ENCODE data around the gene METTL25.

The METTL25 gene

GRCh38 chr12:82474798-82475184, 116.5 kb downstream of the METTL25 start:
- Histone ChIP-seq H3K4me3 (no peak overlapping the region), H3K36me3 (peaks cover 0 to 8% (median 0%) of the 10 kb centered on the region in 11 experiments; a peak in 2 of 22 replicates), H3K4me1 (no peaks in the 10 kb centered on the region), H3K27ac (no peak overlapping the region), H3K9ac (no peak overlapping the region), H3K27me3 (no peaks in the 10 kb centered on the region), H3K4me2 (no peak overlapping the region), H4K20me1 (no peaks in the 10 kb centered on the region), H3K9me3 (replicated peaks in 1 of 11) (peaks cover 0 to 19% (median 10%) of the 10 kb centered on the region in 11 experiments; a peak in 9 of 22 replicates)
- no peak for TF ChIP-seq Cebpa-rat (IDR thresholded peaks at IDR 0.05)

GRCh38 chr12:82475211-82475610, 116.9 kb downstream of the METTL25 start:
- peaks cover 0 to 8% (median 0%) of the 10 kb centered on the region in 11 experiments; a peak in 2 of 22 replicates for H3K36me3 ChIP-seq
- H3K27ac ChIP-seq = no peak overlapping the region
- H3K27me3 ChIP-seq = no peaks in the 10 kb centered on the region
- no peaks in the 10 kb centered on the region for H3K4me1 ChIP-seq
- no peak for TF ChIP-seq Cebpa-rat (IDR thresholded peaks at IDR 0.05)
- peaks cover 0 to 19% (median 10%) of the 10 kb centered on the region in 11 experiments; a peak in 9 of 22 replicates for H3K9me3 ChIP-seq (replicated peaks in 1 of 11)
- H4K20me1 ChIP-seq = no peaks in the 10 kb centered on the region
- no peak overlapping the region for H3K4me2 ChIP-seq
- no peak overlapping the region for H3K4me3 ChIP-seq
- no peak overlapping the region for H3K9ac ChIP-seq

- Histone ChIP-seq H3K4me3 (no peak overlapping the region), H3K4me1 (no peaks in the 10 kb centered on the region), H4K20me1 (no peaks in the 10 kb centered on the region), H3K27me3 (no peaks in the 10 kb centered on the region), H3K36me3 (peaks cover 0 to 8% (median 0%) of the 10 kb centered on the region in 11 experiments; a peak in 2 of 22 replicates), H3K9ac (no peak overlapping the region), H3K9me3 (replicated peaks in 1 of 11) (peaks cover 0 to 19% (median 10%) of the 10 kb centered on the region in 11 experiments; a peak in 9 of 22 replicates), H3K27ac (no peak overlapping the region), H3K4me2 (no peak overlapping the region)
- TF ChIP-seq Cebpa-rat (IDR thresholded peaks at IDR 0.05) = no peak
Measured at GRCh38 chr12:82476511-82476910, 118.2 kb downstream of the METTL25 start.

- no peak overlapping the region for H3K4me2 ChIP-seq
- H3K36me3 ChIP-seq = no peaks in the 10 kb centered on the region
- no peak overlapping the region for H3K27ac ChIP-seq
- no peaks in the 10 kb centered on the region for H4K20me1 ChIP-seq
- no peaks in the 10 kb centered on the region for H3K9me3 ChIP-seq (replicated peaks in 1 of 11)
- TF ChIP-seq Cebpa-rat (IDR thresholded peaks at IDR 0.05) = no peak
- H3K9ac ChIP-seq = no peak overlapping the region
- no peaks in the 10 kb centered on the region for H3K27me3 ChIP-seq
- no peak overlapping the region for H3K4me3 ChIP-seq
- H3K4me1 ChIP-seq = no peaks in the 10 kb centered on the region
Measured at GRCh38 chr12:82479511-82479910, 121.2 kb downstream of the METTL25 start.

GRCh38 chr12:82480606-82481005, 122.3 kb downstream of the METTL25 start:
- Histone ChIP-seq H3K36me3 (no peaks in the 10 kb centered on the region), H3K27ac (no peak overlapping the region), H3K9me3 (replicated peaks in 1 of 11) (no peaks in the 10 kb centered on the region; a peak in 1 of 22 replicates), H3K4me2 (no peak overlapping the region), H3K4me3 (no peak overlapping the region), H4K20me1 (no peaks in the 10 kb centered on the region), H3K27me3 (no peaks in the 10 kb centered on the region), H3K4me1 (no peaks in the 10 kb centered on the region), H3K9ac (no peak overlapping the region)
- no peak for TF ChIP-seq Cebpa-rat (IDR thresholded peaks at IDR 0.05)

GRCh38 chr12:82481954-82482353, 123.6 kb downstream of the METTL25 start:
- Histone ChIP-seq H3K9ac (no peak overlapping the region), H3K4me1 (no peaks in the 10 kb centered on the region), H3K9me3 (replicated peaks in 1 of 11) (no peaks in the 10 kb centered on the region; a peak in 1 of 22 replicates), H3K27ac (no peak overlapping the region), H4K20me1 (no peaks in the 10 kb centered on the region), H3K4me2 (no peak overlapping the region), H3K27me3 (no peaks in the 10 kb centered on the region), H3K36me3 (no peaks in the 10 kb centered on the region), H3K4me3 (no peak overlapping the region)
- no peak for TF ChIP-seq Cebpa-rat (IDR thresholded peaks at IDR 0.05)

- no peak for TF ChIP-seq Cebpa-rat (IDR thresholded peaks at IDR 0.05)
- Histone ChIP-seq H4K20me1 (no peaks in the 10 kb centered on the region), H3K4me1 (no peaks in the 10 kb centered on the region), H3K36me3 (no peaks in the 10 kb centered on the region), H3K9ac (no peak overlapping the region), H3K9me3 (replicated peaks in 1 of 11) (no peaks in the 10 kb centered on the region; a peak in 1 of 22 replicates), H3K4me3 (no peak overlapping the region), H3K4me2 (no peak overlapping the region), H3K27ac (no peak overlapping the region), H3K27me3 (no peaks in the 10 kb centered on the region)
Measured at GRCh38 chr12:82486524-82487235, 128.4 kb downstream of the METTL25 start.

GRCh38 chr12:82504409-82504808, 146.1 kb downstream of the METTL25 start:
- no peaks in the 10 kb centered on the region for H3K27me3 ChIP-seq
- H3K4me2 ChIP-seq = peak overlapping the region in 3 of 11 experiments; percentile 6 to 46 (median 41); a peak in 5 of 22 replicates
- no peaks in the 10 kb centered on the region for H3K36me3 ChIP-seq
- no peaks in the 10 kb centered on the region for H4K20me1 ChIP-seq
- H3K4me1 ChIP-seq = peaks cover 0 to 15% (median 0%) of the 10 kb centered on the region in 10 experiments; a peak in 5 of 20 replicates
- no peak for TF ChIP-seq Cebpa-rat (IDR thresholded peaks at IDR 0.05)
- H3K9me3 ChIP-seq (replicated peaks in 1 of 11) = no peaks in the 10 kb centered on the region
- H3K4me3 ChIP-seq = no peak overlapping the region
- H3K9ac ChIP-seq = no peak overlapping the region
- H3K27ac ChIP-seq = no peak overlapping the region

- peaks cover 0 to 15% (median 0%) of the 10 kb centered on the region in 10 experiments; a peak in 5 of 20 replicates for H3K4me1 ChIP-seq
- no peaks in the 10 kb centered on the region for H3K36me3 ChIP-seq
- TF ChIP-seq Cebpa-rat (IDR thresholded peaks at IDR 0.05) = no peak
- no peaks in the 10 kb centered on the region for H3K9me3 ChIP-seq (replicated peaks in 1 of 11)
- no peak overlapping the region for H3K4me3 ChIP-seq
- H3K4me2 ChIP-seq = no peak overlapping the region
- H3K27ac ChIP-seq = no peak overlapping the region
- H4K20me1 ChIP-seq = no peaks in the 10 kb centered on the region
- H3K9ac ChIP-seq = no peak overlapping the region
- no peaks in the 10 kb centered on the region for H3K27me3 ChIP-seq
Measured at GRCh38 chr12:82505150-82505549, 146.8 kb downstream of the METTL25 start.

GRCh38 chr12:82507686-82508085, 149.4 kb downstream of the METTL25 start:
- no peak for TF ChIP-seq Cebpa-rat (IDR thresholded peaks at IDR 0.05)
- Histone ChIP-seq H3K36me3 (no peaks in the 10 kb centered on the region), H3K27me3 (no peaks in the 10 kb centered on the region), H4K20me1 (no peaks in the 10 kb centered on the region), H3K4me3 (no peak overlapping the region), H3K4me1 (peaks cover 0 to 15% (median 0%) of the 10 kb centered on the region in 10 experiments; a peak in 5 of 20 replicates), H3K27ac (no peak overlapping the region), H3K4me2 (no peak overlapping the region), H3K9me3 (replicated peaks in 1 of 11) (no peaks in the 10 kb centered on the region), H3K9ac (no peak overlapping the region)
